Activated T-helper 1 cell treated with Interleukin-2 at 50 U/mL for 16 hours (primary cell): ENCODE results near the gene CANT1.

Source experiments
- DNase-seq: peaks from one replicate; pipeline ENCODE4 v3.0.0-alpha.2; 2020; ENCODE audit warnings: low read depth

CANT1 gene

GRCh38 chr17:78995761-78996451 lies 13.7 kb downstream of the CANT1 start:
- no peak for DNase-seq

- DNase-seq, result no peak
Observed at GRCh38 chr17:78995022-78995760, 14.4 kb downstream of the CANT1 start.

DNA sequence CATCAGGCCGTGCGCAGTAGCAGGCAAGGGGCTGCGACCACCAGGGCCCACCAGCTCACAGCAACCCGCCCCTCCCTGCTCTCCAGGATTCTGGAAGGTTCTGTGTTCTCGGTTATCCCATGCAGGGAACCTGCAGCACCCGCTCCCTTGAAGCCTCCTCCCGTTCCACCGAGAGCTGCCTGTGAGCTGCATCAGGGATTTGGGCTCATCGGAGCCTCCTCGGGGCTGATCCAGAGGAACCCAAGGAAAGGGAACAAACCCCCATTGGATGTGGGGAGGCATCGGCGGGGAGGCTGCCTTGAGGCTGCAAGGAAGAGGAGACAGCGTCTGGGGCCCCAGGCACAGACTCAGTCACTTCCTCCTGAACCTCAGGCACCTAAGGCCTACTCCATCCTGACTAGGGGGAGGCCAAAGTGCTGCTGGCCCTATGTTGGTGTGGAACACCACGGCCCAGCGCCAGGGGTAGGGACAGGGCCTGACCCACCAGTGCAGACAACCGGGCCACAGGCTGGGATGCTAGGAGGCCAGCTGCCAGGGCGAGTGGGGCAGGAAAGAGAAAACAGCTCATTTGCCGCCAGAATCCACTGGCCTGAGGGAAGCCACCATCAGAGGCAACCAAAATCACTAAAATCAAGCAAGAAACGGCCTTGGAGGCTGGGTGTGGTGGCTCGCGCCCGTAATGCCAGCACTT lies 15.4 kb downstream of the CANT1 start:
- no peak for DNase-seq

- no peak for DNase-seq
Observed at GRCh38 chr17:78993241-78993956, 16.2 kb downstream of the CANT1 start.

- no peak for DNase-seq
Observed at GRCh38 chr17:78992542-78993212, 16.9 kb downstream of the CANT1 start.

DNA sequence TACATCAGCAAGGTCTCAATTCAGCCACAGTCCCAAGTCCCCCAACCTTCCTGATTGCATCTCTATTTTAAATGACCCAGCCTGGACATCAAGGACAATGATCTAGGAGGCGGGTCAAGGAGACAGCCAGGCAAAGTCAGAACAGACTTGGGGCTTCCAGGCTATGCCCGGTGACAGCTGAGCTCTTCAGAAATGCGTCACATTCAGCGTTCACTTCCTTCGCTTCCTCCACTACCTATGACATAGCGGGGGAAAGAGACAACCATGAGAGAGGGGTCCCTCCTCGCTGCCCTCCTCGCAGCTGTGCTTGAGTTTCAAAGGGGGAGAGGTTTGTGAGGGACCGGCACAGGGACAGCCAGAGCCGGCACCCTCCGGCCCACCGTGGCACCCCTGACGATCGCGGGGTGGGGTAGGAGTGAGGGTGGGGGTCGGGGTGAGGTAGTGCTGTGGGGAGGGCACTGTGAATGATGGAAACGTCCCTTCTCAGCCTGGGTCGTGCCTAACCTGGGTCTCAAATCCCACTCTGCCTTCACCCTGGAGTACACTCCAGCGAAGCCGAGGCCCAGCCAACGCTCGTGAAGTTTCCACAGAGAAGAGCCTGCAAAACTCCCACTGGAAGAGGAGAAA lies 17.5 kb downstream of the CANT1 start:
- DNase-seq, result no peak

DNA sequence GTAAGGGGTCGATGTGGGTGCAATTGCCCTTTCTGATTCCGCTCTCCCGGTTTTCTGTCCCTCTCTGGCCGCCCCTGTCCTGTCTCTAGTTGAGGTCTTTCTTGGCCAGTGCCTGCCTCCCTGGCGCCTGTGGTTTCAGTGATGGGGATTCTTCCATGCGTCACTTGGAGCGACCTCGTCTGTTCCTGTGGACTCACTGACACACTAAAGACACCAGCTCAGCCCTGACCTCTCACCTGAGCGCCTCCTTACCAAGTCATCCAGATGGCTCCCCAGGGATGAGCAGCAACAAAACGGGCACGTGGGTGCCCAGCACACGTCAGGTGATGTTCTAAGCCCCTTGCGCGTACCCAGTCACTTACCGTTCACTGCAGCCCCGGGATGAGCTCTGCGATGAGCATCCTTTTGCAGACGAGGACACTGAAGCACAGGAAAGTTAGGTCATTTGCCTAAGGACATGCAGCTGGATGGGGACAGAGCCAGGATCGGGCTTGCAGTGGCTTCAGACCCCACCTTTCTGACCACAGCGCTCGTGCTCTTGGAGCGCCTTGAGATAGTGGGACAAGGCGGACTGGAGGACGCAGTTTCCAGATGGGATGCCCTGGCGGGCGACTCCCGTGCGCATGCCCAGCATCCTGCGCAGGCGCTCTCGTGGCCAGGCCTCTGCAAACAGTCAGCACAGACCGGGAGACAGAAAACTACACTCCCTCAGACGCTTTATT lies 18.4 kb downstream of the CANT1 start:
- DNase-seq, result no peak

DNA sequence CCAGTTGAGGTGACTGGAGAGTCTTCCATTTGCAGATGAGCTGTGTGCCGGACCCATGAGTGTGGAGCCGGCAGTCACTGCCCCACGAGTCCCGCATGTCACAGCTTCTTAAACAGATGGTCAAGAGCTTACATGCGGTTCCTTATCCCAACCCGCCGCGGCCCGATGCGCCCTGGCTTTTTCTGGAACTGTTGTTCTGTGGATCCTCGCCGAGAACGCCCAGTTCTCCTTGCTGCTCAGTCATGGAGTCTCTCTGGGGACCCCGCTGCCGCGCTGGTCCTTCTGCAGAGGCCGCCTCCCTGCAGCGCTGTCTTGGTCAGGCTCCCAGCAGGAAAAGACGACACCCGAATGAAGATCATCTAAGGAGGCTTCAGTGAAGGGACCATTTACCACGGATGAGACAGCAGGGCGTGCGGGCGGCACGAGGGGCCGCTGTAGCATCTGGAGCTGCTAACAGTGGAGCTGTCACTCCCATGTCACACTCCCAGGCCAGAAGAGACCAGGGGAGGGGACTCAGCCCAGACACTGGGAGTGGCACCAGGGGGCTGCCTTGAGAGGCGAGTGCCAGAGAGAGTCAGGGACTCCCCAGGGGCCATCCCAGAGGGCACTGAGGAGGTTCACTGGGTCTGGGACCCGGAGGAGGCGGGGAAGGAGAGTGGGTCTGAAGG lies 19.1 kb downstream of the CANT1 start:
- no peak for DNase-seq

DNA sequence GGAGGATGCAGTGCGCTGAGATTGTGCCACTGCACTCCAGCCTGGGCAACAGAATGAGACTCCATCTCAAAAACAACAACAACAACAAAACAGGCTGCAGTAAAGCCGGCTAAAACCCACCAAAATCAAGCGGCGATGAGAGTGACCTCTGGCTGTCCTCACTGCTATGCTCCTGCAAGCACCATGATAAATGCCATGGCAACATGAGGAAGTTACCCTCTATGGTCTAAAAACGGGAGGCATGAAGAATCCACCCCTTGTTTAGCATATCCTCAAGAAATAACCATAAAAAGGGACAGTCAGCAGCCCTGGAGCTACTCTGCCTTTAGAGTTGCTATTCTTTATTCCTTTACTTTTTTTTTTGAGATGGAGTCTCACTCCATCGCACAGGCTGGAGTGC lies 21.4 kb downstream of the CANT1 start:
- no peak for DNase-seq

DNA sequence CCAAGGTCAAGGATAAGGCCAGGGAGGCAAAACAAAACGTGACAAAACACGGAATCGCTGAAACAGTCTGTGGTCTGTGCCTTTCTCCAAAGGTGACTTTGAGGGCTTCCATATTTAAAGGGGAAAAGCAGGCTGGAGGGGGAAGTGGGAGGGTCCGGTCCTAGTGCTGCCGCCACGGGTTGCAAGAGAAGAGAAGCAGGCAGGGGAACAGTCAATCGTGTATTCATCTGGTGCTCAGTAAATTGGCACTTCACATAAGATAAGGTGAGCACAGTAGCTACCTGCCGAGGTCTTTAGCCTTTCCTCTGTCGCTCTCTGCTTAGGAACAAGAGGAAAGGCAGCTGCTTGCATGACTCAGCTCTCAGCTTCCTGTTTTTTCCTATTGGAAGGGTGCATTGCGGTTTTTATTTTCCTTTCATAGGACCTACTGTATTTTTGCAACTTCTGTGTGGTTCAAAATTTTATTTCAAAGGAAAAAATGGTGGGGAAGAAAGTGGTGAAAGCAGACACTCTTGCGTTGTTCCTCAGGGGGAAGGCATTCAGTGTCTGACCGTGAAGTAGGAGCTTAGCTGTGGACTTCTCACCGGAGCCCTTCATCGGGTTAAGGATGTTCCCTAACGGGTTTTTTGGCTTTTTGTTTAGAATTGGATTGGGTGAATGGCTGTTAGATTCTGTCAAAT lies 22.8 kb downstream of the CANT1 start:
- no peak for DNase-seq

DNA sequence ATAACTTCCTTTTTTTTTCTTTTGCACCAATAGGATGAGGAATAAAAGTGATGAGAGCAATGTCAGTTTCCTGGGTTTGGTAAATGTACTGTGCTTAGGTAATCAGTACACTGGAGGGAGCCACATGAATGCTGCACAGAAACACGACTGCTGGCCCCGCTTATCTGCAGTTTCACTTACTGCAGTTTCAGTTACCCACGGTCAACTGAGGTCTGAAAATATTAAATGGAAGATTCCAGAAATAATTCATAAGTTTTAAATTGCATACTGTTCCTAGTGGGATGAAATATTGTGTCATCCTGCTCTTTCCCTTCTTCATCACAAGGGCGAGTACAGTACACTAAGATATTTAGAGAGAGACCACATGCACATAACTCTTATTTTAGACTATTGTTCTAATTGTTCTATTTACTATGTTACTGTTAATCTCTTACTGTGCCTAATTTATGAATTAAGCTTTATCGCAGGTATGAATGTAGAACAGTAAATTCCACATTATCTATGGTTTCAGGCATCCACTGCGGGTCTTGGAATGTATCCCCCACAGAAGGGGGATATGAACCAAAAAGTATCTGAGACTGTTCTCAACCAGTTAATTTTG lies 23.4 kb downstream of the CANT1 start:
- no peak for DNase-seq

DNA sequence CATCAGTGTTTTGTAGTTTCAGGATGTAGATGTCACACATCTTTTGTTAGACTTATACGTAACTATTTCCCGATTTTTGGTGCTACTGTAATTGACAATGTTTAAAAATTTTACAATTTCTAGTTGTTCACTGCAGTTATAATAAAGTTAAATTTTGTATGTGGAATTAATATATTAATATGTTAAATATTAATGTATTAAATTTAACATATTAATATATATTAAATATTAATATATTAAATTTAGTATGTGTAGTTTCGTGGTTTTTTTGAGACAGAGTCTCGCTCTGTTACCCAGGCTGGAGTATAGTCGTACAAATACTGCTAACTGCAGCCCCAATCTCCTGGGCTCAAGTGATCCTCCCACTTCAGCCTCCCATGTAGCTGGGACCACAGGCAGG lies 24.2 kb downstream of the CANT1 start:
- DNase-seq, result no peak

GRCh38 chr17:78981010-78981888 lies 28.3 kb downstream of the CANT1 start:
- no peak for DNase-seq

- DNase-seq, result no peak
Observed at GRCh38 chr17:78980624-78980972, 29.0 kb downstream of the CANT1 start.

GRCh38 chr17:78979780-78980623 lies 29.6 kb downstream of the CANT1 start, which contains the start of gene LGALS3BP:
TSS of gene LGALS3BP (minus strand) at chr17:78979923. CDS start at chr17:78977191, 2,732 bp downstream.
- no peak for DNase-seq

GRCh38 chr17:78977997-78978973 lies 31.3 kb downstream of the CANT1 start:
- DNase-seq, result no peak
